Ascending aorta (tissue), 2 donors: ENCODE results near the gene CIT. TPM values are rescaled to one million over a fixed set of nuclear protein-coding genes. Genes with fewer than 3 reads are reported as not detected.

Experiments used
- DNase-seq, 2 donors: peaks; one replicate each; pipeline ENCODE4 v3.0.0-alpha.2; 2019; ENCODE audit warnings: low spot score in 2 of 2
- H3K27ac ChIP-seq, 2 donors: fragments of 200-600 bp; sonication (generic); one replicate each; pipeline ENCODE4 v1.5.1; 2016 to 2017; ENCODE audit warnings: mild to moderate bottlenecking in 1 of 2
- H3K27me3 ChIP-seq: fragments of 200-600 bp; sonication (generic); one replicate; pipeline ENCODE4 v1.5.1; 2017
- H3K36me3 ChIP-seq, 2 donors: fragments of 200-600 bp; sonication (generic); one replicate each; pipeline ENCODE4 v1.5.1; 2016
- H3K4me1 ChIP-seq, 2 donors: fragments of 200-600 bp; sonication (generic); one replicate each; pipeline ENCODE4 v1.5.1; 2016 to 2017; ENCODE audit warnings: mild to moderate bottlenecking in 1 of 2
- H3K4me3 ChIP-seq, 2 donors: fragments of 200-600 bp; sonication (generic); one replicate each; pipeline ENCODE4 v1.5.1; 2016 to 2017; ENCODE audit warnings: mild to moderate bottlenecking in 1 of 2
- H3K9me3 ChIP-seq, 2 donors: fragments of 200-600 bp; sonication (generic); one replicate each; pipeline ENCODE4 v1.5.1; 2016
- CTCF ChIP-seq, 3 experiments: fragments of 200-600 bp in 2 of 3; fragments of 450-650 bp in 1 of 3; sonication (generic) in 2 of 3; IDR thresholded peaks; one replicate each; pipeline ENCODE4 v1.5.1; 2016 to 2019; ENCODE audit warnings: antibody characterized with exemption in 3 of 3, mild to moderate bottlenecking in 1 of 3, moderate library complexity in 1 of 3
- intact Hi-C: fragments of 100-400 bp; cut with DNase I; formaldehyde crosslinking; loops from one replicate; pipeline ENCODE4 v1.15.1; 2023
- total RNA-seq: library from RNA; depleted of rRNA; stranded (reverse); fragments of >200 nt; gene quantifications from one replicate; pipeline ENCODE4 v1.1.0, GENCODE V29; 2016

CIT gene
- total RNA-seq, 1 donor from 2014 or later, result 1.2 TPM

GRCh38 chr12:119683413-119683812, 193.7 kb downstream of the CIT start:
- Histone ChIP-seq H3K4me1 (peaks cover 0 to 3% of the 10 kb centered on the region in 2 donors), H3K27ac (peak overlapping the region in 1 of 2 donors; percentile 45), H3K27me3 (no peaks in the 10 kb centered on the region), H3K9me3 (no peaks in the 10 kb centered on the region), H3K4me3 (no peak overlapping the region), H3K36me3 (peaks cover 28 to 38% of the 10 kb centered on the region in 2 donors)
- intact Hi-C loops, result no loop called here
- TF ChIP-seq CTCF (IDR thresholded peaks at IDR 0.05), result no peak
- DNase-seq, result no peak

- no peak for TF ChIP-seq CTCF (IDR thresholded peaks at IDR 0.05)
- Histone ChIP-seq H3K36me3 (peaks cover 34 to 44% of the 10 kb centered on the region in 2 donors), H3K4me1 (peaks cover 0 to 3% of the 10 kb centered on the region in 2 donors), H3K27ac (peak overlapping the region; percentile 7 to 45), H3K9me3 (no peaks in the 10 kb centered on the region), H3K27me3 (no peaks in the 10 kb centered on the region), H3K4me3 (no peak overlapping the region)
- no peak for DNase-seq
- intact Hi-C loops, result no loop called here
Measured at GRCh38 chr12:119682639-119683252, 194.4 kb downstream of the CIT start.

- no peak for TF ChIP-seq CTCF (IDR thresholded peaks at IDR 0.05)
- no peaks in the 10 kb centered on the region for H3K27me3 ChIP-seq
- DNase-seq, result no peak
- H3K4me1 ChIP-seq, result peaks cover 0 to 3% of the 10 kb centered on the region in 2 donors
- peaks cover 42 to 51% of the 10 kb centered on the region in 2 donors for H3K36me3 ChIP-seq
- H3K27ac ChIP-seq, result peak overlapping the region; percentile 7 to 45
- intact Hi-C loops, result no loop called here
- no peaks in the 10 kb centered on the region for H3K9me3 ChIP-seq
- no peak overlapping the region for H3K4me3 ChIP-seq
Measured at GRCh38 chr12:119681728-119682638, 195.1 kb downstream of the CIT start.

GRCh38 chr12:119681111-119681510, 196.0 kb downstream of the CIT start:
- intact Hi-C loops, result no loop called here
- no peaks in the 10 kb centered on the region for H3K9me3 ChIP-seq
- TF ChIP-seq CTCF (IDR thresholded peaks at IDR 0.05), result no peak
- no peak overlapping the region for H3K27ac ChIP-seq
- no peak for DNase-seq
- H3K4me3 ChIP-seq, result no peak overlapping the region
- peaks cover 0 to 3% of the 10 kb centered on the region in 2 donors for H3K4me1 ChIP-seq
- peaks cover 51 to 59% of the 10 kb centered on the region in 2 donors for H3K36me3 ChIP-seq
- H3K27me3 ChIP-seq, result no peaks in the 10 kb centered on the region

GRCh38 chr12:119679490-119679889, 197.6 kb downstream of the CIT start:
- H3K36me3 ChIP-seq, result peaks cover 60 to 76% of the 10 kb centered on the region in 2 donors
- TF ChIP-seq CTCF (IDR thresholded peaks at IDR 0.05), result no peak
- intact Hi-C loops, result no loop called here

More at GRCh38 chr12:119679490-119679889, 197.6 kb downstream of the CIT start:
- DNase-seq, result no peak
- Histone ChIP-seq H3K4me1 (peaks cover 0 to 3% of the 10 kb centered on the region in 2 donors), H3K27me3 (no peaks in the 10 kb centered on the region), H3K4me3 (no peak overlapping the region), H3K9me3 (no peaks in the 10 kb centered on the region), H3K27ac (no peak overlapping the region)
